WTC11 (cell line): ENCODE measurements around the gene MPP7. TPM values are rescaled to one million over a fixed set of nuclear protein-coding genes. Genes with fewer than 3 reads are reported as not detected.

Source experiments
- ATAC-seq: fragments of 200-7000 bp; cut with Tn5 transposase; 2 replicates; pipeline ENCODE4 v1.10.0; 2021; ENCODE audit warnings: mild to moderate bottlenecking, moderate library complexity
- CTCF ChIA-PET: fragments of 300-600 bp; sonication (Branson Sonifier 250); formaldehyde crosslinking; loops from one replicate; lab custom pipeline; 2021; ENCODE audit warnings: antibody characterized with exemption; lab: Charles Lee
- POLR2A ChIA-PET: fragments of 350-600 bp; sonication (Branson Sonifier 250); formaldehyde crosslinking; loops from one replicate; lab custom pipeline; 2021; ENCODE audit warnings: antibody characterized with exemption; lab: Charles Lee
- DNase-seq: peaks from one replicate; pipeline ENCODE4 v3.0.0; 2021; ENCODE audit warnings: low spot score
- H3K27ac Mint-ChIP-seq: 2 replicates; pipeline ENCODE4 v1.8.0; 2021; ENCODE audit warnings: mixed read lengths
- H3K27me3 Mint-ChIP-seq: 2 replicates; pipeline ENCODE4 v1.8.0; 2021; ENCODE audit warnings: low read depth, mild to moderate bottlenecking, moderate library complexity, mixed read lengths
- H3K36me3 Mint-ChIP-seq: 2 replicates; pipeline ENCODE4 v1.8.0; 2021; ENCODE audit warnings: mixed read lengths
- H3K4me1 Mint-ChIP-seq: 2 replicates; pipeline ENCODE4 v1.8.0; 2022; ENCODE audit warnings: mixed read lengths
- H3K4me3 Mint-ChIP-seq: 2 replicates; pipeline ENCODE4 v1.8.0; 2021; ENCODE audit warnings: mild to moderate bottlenecking, moderate library complexity, mixed read lengths
- H3K9me3 Mint-ChIP-seq: 2 replicates; pipeline ENCODE4 v1.8.0; 2021; ENCODE audit warnings: mixed read lengths
- ATF1 ChIP-seq: sonication (generic); formaldehyde crosslinking; IDR thresholded peaks from 2 replicates; pipeline ENCODE4 v1.8.1; 2023; ENCODE audit warnings: mild to moderate bottlenecking, moderate library complexity, missing genetic modification reagents
- FOXJ3 ChIP-seq: sonication (generic); formaldehyde crosslinking; IDR thresholded peaks from 2 replicates; pipeline ENCODE4 v1.9.0; 2021; ENCODE audit warnings: missing genetic modification reagents, mild to moderate bottlenecking, borderline replicate concordance
- FOXP1 ChIP-seq: sonication (generic); formaldehyde crosslinking; IDR thresholded peaks from 2 replicates; pipeline ENCODE4 v1.8.0; 2022; ENCODE audit warnings: missing genetic modification reagents, mild to moderate bottlenecking, moderate library complexity, borderline replicate concordance
- JAZF1 ChIP-seq: fragments of 250-450 bp; sonication (Bioruptor Pico); IDR thresholded peaks from 2 replicates; pipeline ENCODE4 v1.9.0; 2021; ENCODE audit warnings: moderate library complexity, mild to moderate bottlenecking, inconsistent platforms
- KAT7 ChIP-seq: sonication (generic); formaldehyde crosslinking; IDR thresholded peaks from 2 replicates; pipeline ENCODE4 v1.8.1; 2023; ENCODE audit warnings: missing genetic modification reagents, mild to moderate bottlenecking, borderline replicate concordance
- MYBL2 ChIP-seq: sonication (generic); formaldehyde crosslinking; IDR thresholded peaks from 2 replicates; pipeline ENCODE4 v1.8.1; 2023; ENCODE audit warnings: mild to moderate bottlenecking, moderate library complexity, missing genetic modification reagents
- NFYB ChIP-seq: sonication (generic); formaldehyde crosslinking; conservative IDR thresholded peaks from 2 replicates; pipeline ENCODE4 v1.8.0; 2022; ENCODE audit warnings: low read depth, missing genetic modification reagents
- TEAD1 ChIP-seq: sonication (generic); formaldehyde crosslinking; IDR thresholded peaks from 2 replicates; pipeline ENCODE4 v1.8.0; 2022; ENCODE audit warnings: mild to moderate bottlenecking, missing genetic modification reagents
- TEAD4 ChIP-seq: sonication (generic); formaldehyde crosslinking; IDR thresholded peaks from 2 replicates; pipeline ENCODE4 v1.8.0; 2022; ENCODE audit warnings: mild to moderate bottlenecking, missing genetic modification reagents
- ZNF121 ChIP-seq: sonication (generic); formaldehyde crosslinking; IDR thresholded peaks from 2 replicates; pipeline ENCODE4 v1.8.0; 2023; ENCODE audit warnings: missing genetic modification reagents
- ZNF219 ChIP-seq: sonication (generic); formaldehyde crosslinking; IDR thresholded peaks from 2 replicates; pipeline ENCODE4 v1.8.0; 2023; ENCODE audit warnings: missing genetic modification reagents, mild to moderate bottlenecking, borderline replicate concordance
- ZNF232 ChIP-seq: sonication (generic); formaldehyde crosslinking; IDR thresholded peaks from 2 replicates; pipeline ENCODE4 v1.8.0; 2022; ENCODE audit warnings: mild to moderate bottlenecking, missing genetic modification reagents
- ZNF317 ChIP-seq: sonication (generic); formaldehyde crosslinking; IDR thresholded peaks from 2 replicates; pipeline ENCODE4 v1.8.1; 2023; ENCODE audit warnings: low read depth, mild to moderate bottlenecking, moderate library complexity, missing genetic modification reagents, borderline replicate concordance
- total RNA-seq: library from RNA; stranded (reverse); gene quantifications from 3 replicates; pipeline ENCODE4 v1.2.3, GENCODE V29; 2021
- TF ChIP-seq, protein P1 (sequence below): sonication (generic); formaldehyde crosslinking; IDR thresholded peaks from 2 replicates; pipeline ENCODE4 v1.8.1; 2022; ENCODE audit warnings: mild to moderate bottlenecking, moderate library complexity, missing genetic modification reagents
- TF ChIP-seq, protein P2 (sequence below): sonication (generic); formaldehyde crosslinking; IDR thresholded peaks from 2 replicates; pipeline ENCODE4 v1.8.0; 2022; ENCODE audit warnings: mild to moderate bottlenecking, missing genetic modification reagents
- TF ChIP-seq, protein P3 (sequence below): fragments of 200-600 bp; IDR thresholded peaks from 2 replicates; pipeline ENCODE4 v1.8.0; 2022; ENCODE audit warnings: antibody characterized with exemption
- TF ChIP-seq, protein P4 (sequence below): sonication (generic); formaldehyde crosslinking; IDR thresholded peaks from 2 replicates; pipeline ENCODE4 v1.8.1; 2023; ENCODE audit warnings: mild to moderate bottlenecking, missing genetic modification reagents, moderate library complexity
- TF ChIP-seq, protein P5 (sequence below): sonication (generic); formaldehyde crosslinking; IDR thresholded peaks from 2 replicates; pipeline ENCODE4 v1.8.1; 2022; ENCODE audit warnings: low read depth, mild to moderate bottlenecking, moderate library complexity, missing genetic modification reagents, borderline replicate concordance
- TF ChIP-seq, protein P6 (sequence below): fragments of 250-450 bp; sonication (Bioruptor Pico); IDR thresholded peaks from 2 replicates; pipeline ENCODE4 v1.9.0; 2021; ENCODE audit warnings: moderate library complexity, mild to moderate bottlenecking, inconsistent platforms, borderline replicate concordance
- TF ChIP-seq, protein P7 (sequence below): sonication (generic); formaldehyde crosslinking; IDR thresholded peaks from 2 replicates; pipeline ENCODE4 v1.8.0; 2022; ENCODE audit warnings: missing genetic modification reagents
- TF ChIP-seq, protein P8 (sequence below): fragments of 250-450 bp; sonication (Bioruptor Pico); IDR thresholded peaks from 2 replicates; pipeline ENCODE4 v1.8.0; 2021; ENCODE audit warnings: mild to moderate bottlenecking

Gene MPP7
- total RNA-seq, 1 experiment from 2014 or later: 9.1 TPM

DNA sequence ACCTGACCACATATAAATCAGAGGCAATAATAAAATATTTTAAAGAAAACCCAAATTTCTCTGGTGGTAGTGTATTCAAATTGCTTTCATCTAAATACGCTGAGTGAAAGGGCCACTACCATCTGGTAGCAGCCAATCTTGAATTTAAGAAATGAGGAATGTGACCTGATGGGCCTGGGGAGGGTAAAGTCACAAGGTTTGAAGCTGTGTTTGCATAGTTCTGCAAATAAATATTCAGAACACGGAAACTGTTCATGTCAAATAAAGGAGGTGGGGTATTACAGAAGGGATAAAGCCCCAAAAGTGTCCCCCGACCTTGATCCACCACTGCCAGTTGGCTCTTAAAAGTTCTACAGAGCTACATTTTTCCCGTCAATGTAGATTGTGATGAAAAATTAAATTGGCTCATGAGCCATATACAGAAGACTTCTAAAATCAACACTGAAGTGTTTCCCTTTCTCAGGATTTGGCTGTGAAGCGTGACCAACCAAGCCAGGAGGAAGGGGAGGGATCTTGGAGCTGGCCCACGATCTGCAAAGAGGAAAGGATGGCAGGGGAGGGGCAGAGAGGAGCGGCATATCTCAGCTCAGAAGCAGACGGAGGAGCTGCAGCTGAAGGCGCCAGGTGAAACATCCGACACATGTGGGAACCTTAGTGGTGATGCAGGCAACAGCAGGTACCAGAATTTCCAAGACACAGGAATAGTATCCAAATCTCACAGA, 39.6 kb downstream of the MPP7 start:
- no peaks in the 10 kb centered on the region for H3K9me3 Mint-ChIP-seq
- peaks cover 8% of the 10 kb centered on the region for H3K4me1 Mint-ChIP-seq
- DNase-seq (no peak), ATAC-seq (peak; percentile 80)
- CTCF ChIA-PET: interaction anchor here (0.9 to 2.2 kb wide), 3 partner anchors 22 to 131 kb away, joined by 3 to 9 read pairs (median 5); no protein-coding TSS in a partner anchor
- POLR2A ChIA-PET: no interaction called here
- peak overlapping the region; percentile 9; the same call in 1 of the 2 replicates for H3K27ac Mint-ChIP-seq
- H3K36me3 Mint-ChIP-seq: no peaks in the 10 kb centered on the region
- H3K4me3 Mint-ChIP-seq: no peak overlapping the region
- TF ChIP-seq FOXJ3 (CRISPR knock-in tag) (no peak), ZNF317 (CRISPR knock-in tag) (no peak), NFYB (CRISPR knock-in tag) (no peak), ZNF121 (CRISPR knock-in tag) (no peak), MYBL2 (no peak), KAT7 (no peak), ZNF219 (CRISPR knock-in tag) (no peak)
- TF ChIP-seq, protein P1, sequence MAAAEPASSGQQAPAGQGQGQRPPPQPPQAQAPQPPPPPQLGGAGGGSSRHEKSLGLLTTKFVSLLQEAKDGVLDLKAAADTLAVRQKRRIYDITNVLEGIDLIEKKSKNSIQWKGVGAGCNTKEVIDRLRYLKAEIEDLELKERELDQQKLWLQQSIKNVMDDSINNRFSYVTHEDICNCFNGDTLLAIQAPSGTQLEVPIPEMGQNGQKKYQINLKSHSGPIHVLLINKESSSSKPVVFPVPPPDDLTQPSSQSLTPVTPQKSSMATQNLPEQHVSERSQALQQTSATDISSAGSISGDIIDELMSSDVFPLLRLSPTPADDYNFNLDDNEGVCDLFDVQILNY (CRISPR knock-in tag): no peak
- TF ChIP-seq, protein P2, sequence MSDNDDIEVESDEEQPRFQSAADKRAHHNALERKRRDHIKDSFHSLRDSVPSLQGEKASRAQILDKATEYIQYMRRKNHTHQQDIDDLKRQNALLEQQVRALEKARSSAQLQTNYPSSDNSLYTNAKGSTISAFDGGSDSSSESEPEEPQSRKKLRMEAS (CRISPR knock-in tag): no peak
- TF ChIP-seq, protein P3, sequence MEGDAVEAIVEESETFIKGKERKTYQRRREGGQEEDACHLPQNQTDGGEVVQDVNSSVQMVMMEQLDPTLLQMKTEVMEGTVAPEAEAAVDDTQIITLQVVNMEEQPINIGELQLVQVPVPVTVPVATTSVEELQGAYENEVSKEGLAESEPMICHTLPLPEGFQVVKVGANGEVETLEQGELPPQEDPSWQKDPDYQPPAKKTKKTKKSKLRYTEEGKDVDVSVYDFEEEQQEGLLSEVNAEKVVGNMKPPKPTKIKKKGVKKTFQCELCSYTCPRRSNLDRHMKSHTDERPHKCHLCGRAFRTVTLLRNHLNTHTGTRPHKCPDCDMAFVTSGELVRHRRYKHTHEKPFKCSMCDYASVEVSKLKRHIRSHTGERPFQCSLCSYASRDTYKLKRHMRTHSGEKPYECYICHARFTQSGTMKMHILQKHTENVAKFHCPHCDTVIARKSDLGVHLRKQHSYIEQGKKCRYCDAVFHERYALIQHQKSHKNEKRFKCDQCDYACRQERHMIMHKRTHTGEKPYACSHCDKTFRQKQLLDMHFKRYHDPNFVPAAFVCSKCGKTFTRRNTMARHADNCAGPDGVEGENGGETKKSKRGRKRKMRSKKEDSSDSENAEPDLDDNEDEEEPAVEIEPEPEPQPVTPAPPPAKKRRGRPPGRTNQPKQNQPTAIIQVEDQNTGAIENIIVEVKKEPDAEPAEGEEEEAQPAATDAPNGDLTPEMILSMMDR: no peak
- no peaks in the 10 kb centered on the region for H3K27me3 Mint-ChIP-seq

DNA sequence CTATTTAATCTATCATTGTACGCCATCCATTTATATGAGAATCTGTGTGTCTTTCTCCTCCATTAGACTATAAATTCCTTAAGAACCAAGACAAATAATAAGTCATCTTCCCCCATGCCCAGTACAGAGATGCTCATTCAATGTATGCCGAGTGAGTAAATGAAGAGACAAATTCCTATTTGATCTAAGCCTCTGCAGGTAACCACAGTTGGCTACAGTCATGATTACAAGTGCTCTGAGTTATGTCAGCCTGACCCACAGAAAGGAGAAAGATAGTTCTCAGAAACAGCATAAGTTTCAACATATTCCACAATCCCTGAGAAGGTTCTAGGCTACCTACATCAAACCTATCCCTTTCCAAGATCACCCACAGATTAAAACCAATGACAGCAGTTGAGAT, 46.1 kb downstream of the MPP7 start:
- no peak for ATAC-seq
- Mint-ChIP-seq H3K4me3 (no peak overlapping the region), H3K4me1 (peaks cover 2% of the 10 kb centered on the region; the same call in 1 of the 2 replicates), H3K27me3 (no peaks in the 10 kb centered on the region), H3K9me3 (no peaks in the 10 kb centered on the region), H3K36me3 (no peaks in the 10 kb centered on the region), H3K27ac (no peak overlapping the region)
- POLR2A ChIA-PET: no interaction called here
- DNase-seq: no peak
- CTCF ChIA-PET: no interaction called here
- TF ChIP-seq ZNF232 (CRISPR knock-in tag) (no peak), FOXP1 (CRISPR knock-in tag) (no peak), ZNF219 (CRISPR knock-in tag) (no peak), TEAD1 (CRISPR knock-in tag) (no peak), TEAD4 (CRISPR knock-in tag) (no peak), JAZF1 (CRISPR knock-in tag) (no peak), ATF1 (CRISPR knock-in tag) (no peak)
- TF ChIP-seq, protein P4, sequence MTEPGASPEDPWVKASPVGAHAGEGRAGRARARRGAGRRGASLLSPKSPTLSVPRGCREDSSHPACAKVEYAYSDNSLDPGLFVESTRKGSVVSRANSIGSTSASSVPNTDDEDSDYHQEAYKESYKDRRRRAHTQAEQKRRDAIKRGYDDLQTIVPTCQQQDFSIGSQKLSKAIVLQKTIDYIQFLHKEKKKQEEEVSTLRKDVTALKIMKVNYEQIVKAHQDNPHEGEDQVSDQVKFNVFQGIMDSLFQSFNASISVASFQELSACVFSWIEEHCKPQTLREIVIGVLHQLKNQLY (CRISPR knock-in tag): no peak
- TF ChIP-seq, protein P5, sequence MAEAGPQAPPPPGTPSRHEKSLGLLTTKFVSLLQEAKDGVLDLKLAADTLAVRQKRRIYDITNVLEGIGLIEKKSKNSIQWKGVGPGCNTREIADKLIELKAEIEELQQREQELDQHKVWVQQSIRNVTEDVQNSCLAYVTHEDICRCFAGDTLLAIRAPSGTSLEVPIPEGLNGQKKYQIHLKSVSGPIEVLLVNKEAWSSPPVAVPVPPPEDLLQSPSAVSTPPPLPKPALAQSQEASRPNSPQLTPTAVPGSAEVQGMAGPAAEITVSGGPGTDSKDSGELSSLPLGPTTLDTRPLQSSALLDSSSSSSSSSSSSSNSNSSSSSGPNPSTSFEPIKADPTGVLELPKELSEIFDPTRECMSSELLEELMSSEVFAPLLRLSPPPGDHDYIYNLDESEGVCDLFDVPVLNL: no peak
- TF ChIP-seq, protein P6, sequence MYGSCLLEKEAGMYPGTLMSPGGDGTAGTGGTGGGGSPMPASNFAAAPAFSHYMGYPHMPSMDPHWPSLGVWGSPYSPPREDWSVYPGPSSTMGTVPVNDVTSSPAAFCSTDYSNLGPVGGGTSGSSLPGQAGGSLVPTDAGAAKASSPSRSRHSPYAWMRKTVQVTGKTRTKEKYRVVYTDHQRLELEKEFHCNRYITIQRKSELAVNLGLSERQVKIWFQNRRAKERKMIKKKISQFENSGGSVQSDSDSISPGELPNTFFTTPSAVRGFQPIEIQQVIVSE: no peak
- TF ChIP-seq, protein P7, sequence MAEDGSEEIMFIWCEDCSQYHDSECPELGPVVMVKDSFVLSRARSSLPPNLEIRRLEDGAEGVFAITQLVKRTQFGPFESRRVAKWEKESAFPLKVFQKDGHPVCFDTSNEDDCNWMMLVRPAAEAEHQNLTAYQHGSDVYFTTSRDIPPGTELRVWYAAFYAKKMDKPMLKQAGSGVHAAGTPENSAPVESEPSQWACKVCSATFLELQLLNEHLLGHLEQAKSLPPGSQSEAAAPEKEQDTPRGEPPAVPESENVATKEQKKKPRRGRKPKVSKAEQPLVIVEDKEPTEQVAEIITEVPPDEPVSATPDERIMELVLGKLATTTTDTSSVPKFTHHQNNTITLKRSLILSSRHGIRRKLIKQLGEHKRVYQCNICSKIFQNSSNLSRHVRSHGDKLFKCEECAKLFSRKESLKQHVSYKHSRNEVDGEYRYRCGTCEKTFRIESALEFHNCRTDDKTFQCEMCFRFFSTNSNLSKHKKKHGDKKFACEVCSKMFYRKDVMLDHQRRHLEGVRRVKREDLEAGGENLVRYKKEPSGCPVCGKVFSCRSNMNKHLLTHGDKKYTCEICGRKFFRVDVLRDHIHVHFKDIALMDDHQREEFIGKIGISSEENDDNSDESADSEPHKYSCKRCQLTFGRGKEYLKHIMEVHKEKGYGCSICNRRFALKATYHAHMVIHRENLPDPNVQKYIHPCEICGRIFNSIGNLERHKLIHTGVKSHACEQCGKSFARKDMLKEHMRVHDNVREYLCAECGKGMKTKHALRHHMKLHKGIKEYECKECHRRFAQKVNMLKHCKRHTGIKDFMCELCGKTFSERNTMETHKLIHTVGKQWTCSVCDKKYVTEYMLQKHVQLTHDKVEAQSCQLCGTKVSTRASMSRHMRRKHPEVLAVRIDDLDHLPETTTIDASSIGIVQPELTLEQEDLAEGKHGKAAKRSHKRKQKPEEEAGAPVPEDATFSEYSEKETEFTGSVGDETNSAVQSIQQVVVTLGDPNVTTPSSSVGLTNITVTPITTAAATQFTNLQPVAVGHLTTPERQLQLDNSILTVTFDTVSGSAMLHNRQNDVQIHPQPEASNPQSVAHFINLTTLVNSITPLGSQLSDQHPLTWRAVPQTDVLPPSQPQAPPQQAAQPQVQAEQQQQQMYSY: no peak
- TF ChIP-seq, protein P8, sequence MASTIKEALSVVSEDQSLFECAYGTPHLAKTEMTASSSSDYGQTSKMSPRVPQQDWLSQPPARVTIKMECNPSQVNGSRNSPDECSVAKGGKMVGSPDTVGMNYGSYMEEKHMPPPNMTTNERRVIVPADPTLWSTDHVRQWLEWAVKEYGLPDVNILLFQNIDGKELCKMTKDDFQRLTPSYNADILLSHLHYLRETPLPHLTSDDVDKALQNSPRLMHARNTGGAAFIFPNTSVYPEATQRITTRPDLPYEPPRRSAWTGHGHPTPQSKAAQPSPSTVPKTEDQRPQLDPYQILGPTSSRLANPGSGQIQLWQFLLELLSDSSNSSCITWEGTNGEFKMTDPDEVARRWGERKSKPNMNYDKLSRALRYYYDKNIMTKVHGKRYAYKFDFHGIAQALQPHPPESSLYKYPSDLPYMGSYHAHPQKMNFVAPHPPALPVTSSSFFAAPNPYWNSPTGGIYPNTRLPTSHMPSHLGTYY: no peak
